Heart right ventricle (tissue), 16 donors: ENCODE data around the gene MST1R. TPM values are rescaled to one million over a fixed set of nuclear protein-coding genes. Genes with fewer than 3 reads are reported as not detected.

Experiments used
- ATAC-seq, 8 donors: fragments of 200-7000 bp; cut with Tn5 transposase; one replicate each; pipeline ENCODE4 v1.9.1; 2020; ENCODE audit warnings: mild to moderate bottlenecking in 8 of 8, moderate library complexity in 8 of 8, moderate number of reproducible peaks in 1 of 8
- DNase-seq, 2 donors: peaks; one replicate each; pipeline ENCODE4 v3.0.0-alpha.2; 2020
- H3K27ac ChIP-seq, 10 donors: fragments of 200-600 bp; sonication (generic) in 2 of 10; one replicate each; pipeline versions ENCODE4 v1.5.0 to v1.8.0; 2020 to 2022; ENCODE audit warnings: mild to moderate bottlenecking in 3 of 10
- H3K27me3 ChIP-seq, 7 donors: fragments of 200-600 bp; one replicate each; pipeline ENCODE4 v1.8.0; 2021 to 2022; ENCODE audit warnings: mild to moderate bottlenecking in 2 of 7
- H3K36me3 ChIP-seq, 9 donors: fragments of 200-600 bp; sonication (generic) in 1 of 9; one replicate each; pipeline versions ENCODE4 v1.5.0 to v1.8.0; 2020 to 2022; ENCODE audit warnings: mild to moderate bottlenecking in 2 of 9
- H3K4me1 ChIP-seq, 9 donors: fragments of 200-600 bp; sonication (generic) in 1 of 9; one replicate each; pipeline versions ENCODE4 v1.5.0 to v1.8.0; 2020 to 2022; ENCODE audit warnings: mild to moderate bottlenecking in 4 of 9
- H3K4me3 ChIP-seq, 10 donors: fragments of 200-600 bp; sonication (generic) in 2 of 10; one replicate each; pipeline versions ENCODE4 v1.5.0 to v1.8.0; 2020 to 2022; ENCODE audit warnings: mild to moderate bottlenecking in 7 of 10, moderate library complexity in 2 of 10
- H3K9me3 ChIP-seq, 11 donors: fragments of 200-600 bp in 10 of 11; sonication (generic) in 2 of 11; one replicate each; pipeline versions ENCODE4 v1.5.0 to v1.8.0; 2013 to 2022; ENCODE audit warnings: mild to moderate bottlenecking in 2 of 11, control low read depth in 1 of 11, moderate library complexity in 1 of 11
- WGBS, 2 donors: extraction: QIAGEN DNeasy Blood & Tissue Kit; methylation state at CpG; one replicate each; pipeline ENCODE4 v1.1.7; 2013; ENCODE audit warnings: inconsistent platforms in 1 of 2; 5-methylcytosine and 5-hydroxymethylcytosine counted together
- intact Hi-C, 10 donors: fragments of 100-400 bp; cut with DNase I; formaldehyde crosslinking; loops; one replicate each; pipeline versions ENCODE4 v1.11.1 to v1.14.2; 2022
- polyA plus RNA-seq, 2 donors: library from polyadenylated mRNA; stranded (reverse); fragments of 200-250 nt; gene quantifications; one replicate each; pipeline ENCODE4 v1.2.3, GENCODE V29; 2013
- total RNA-seq, 10 donors: library from RNA; stranded (reverse); fragmentation: NEBNext Ultra II Directional in 3 of 10; extraction: Animal tissue kit (Norgen Biotek cat#: 25700) in 3 of 10; gene quantifications; one replicate each; pipeline versions ENCODE4 v1.2.1 to v1.2.4, GENCODE V29; 2021 to 2023
- TF ChIP-seq, protein P1 (sequence below), 9 donors: fragments of 200-600 bp; sonication (generic) in 2 of 9; IDR thresholded peaks; one replicate each; pipeline versions ENCODE4 v1.5.0 to v1.8.0; 2021 to 2022; ENCODE audit warnings: antibody characterized with exemption in 9 of 9, mild to moderate bottlenecking in 5 of 9, moderate library complexity in 1 of 9
- donor health status: Arrhythmogenic right ventricular cardiomyopathy.
- donor health status: ischemic (EF 13 %, LVEDD 7.1; RV severe dilation, severe dysfunction).
- donor health status: healthy with polysubstance abuse.
- donor health status: DM: no; HTN: yes; CAD: no.
- donor health status: DM: no; HTN: no; CAD: no.
- donor health status: ischemic (EF 25% LVEDD 6.9; RV normal size, moderate dysfunction).
- donor health status: ischemic (EF 25% LVEDD 5.7; RV mildly dilated, moderate dysfunction).
- donor health status: healthy.
- donor health status: DM: yes; HTN: yes; CAD: no.
- donor health status: Ischemic cardiomyopathy.
- donor health status: ischemic (EF 35%, LVEDD 5.7; RV mildly dilated, moderate dysfunction).
- donor health status: nonischemic (EF 11% LVEDD 7.7; RV severe dilation, severe dysfunction).
- donor health status: DM: yes; HTN: yes; CAD: no.
- donor health status: PGD.
- donor health status: ischemic (EF 29% LVEDD 5.4; RV normal size, mild dysfunction).
- donor health status: nonischemic (EF 23%, LVEDD 6.1; RV moderate dilation, normal function).

Gene MST1R
- total and polyA plus RNA-seq, 12 donors, result 0.53 to 7.1 (median 1.7) TPM

DNA sequence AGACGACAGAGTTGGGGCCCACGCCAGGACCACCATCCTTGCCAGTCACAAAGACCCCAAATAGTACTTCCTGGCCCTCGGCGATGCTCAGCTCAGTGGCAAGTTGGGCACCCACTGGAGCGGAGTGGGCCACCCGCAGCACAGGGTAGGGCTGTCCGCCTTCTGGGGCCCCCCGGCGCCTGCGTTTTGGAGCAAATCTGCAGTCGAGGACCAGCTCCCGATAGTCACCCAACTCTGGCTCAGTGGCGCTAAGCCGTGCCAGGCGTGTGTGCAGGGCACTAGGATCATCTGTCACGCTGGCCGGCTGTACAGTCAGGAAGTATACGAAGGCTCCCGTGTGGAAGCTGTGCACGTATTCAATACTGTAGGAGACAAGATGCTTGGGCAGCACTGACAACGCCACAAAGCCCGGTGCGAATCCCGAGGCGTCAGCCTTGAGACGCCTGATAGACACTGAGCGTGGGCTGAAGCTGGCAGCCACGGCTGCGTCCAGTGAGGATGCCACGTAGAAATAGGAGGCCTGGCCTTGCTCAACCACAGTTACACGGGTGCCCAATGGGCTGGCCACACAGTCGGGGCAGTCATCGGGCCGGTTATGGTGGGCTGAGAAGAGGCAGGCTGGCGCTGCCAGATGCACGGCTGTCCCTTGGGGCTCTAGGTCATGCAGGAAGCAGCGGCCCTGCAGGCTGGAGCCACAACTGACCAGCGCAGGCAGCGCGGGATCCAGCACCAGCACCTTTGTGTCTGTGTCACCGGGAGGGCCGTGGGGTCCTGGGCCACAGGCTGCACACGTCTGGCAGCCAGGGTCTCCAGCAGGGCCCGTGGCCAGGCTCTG lies 945 bp downstream of the MST1R start:
- peak overlapping the region in 7 of 10 donors; percentile 28 to 80 (median 65) for H3K27ac ChIP-seq
- DNase-seq, result no peak
- TF ChIP-seq, protein P1, sequence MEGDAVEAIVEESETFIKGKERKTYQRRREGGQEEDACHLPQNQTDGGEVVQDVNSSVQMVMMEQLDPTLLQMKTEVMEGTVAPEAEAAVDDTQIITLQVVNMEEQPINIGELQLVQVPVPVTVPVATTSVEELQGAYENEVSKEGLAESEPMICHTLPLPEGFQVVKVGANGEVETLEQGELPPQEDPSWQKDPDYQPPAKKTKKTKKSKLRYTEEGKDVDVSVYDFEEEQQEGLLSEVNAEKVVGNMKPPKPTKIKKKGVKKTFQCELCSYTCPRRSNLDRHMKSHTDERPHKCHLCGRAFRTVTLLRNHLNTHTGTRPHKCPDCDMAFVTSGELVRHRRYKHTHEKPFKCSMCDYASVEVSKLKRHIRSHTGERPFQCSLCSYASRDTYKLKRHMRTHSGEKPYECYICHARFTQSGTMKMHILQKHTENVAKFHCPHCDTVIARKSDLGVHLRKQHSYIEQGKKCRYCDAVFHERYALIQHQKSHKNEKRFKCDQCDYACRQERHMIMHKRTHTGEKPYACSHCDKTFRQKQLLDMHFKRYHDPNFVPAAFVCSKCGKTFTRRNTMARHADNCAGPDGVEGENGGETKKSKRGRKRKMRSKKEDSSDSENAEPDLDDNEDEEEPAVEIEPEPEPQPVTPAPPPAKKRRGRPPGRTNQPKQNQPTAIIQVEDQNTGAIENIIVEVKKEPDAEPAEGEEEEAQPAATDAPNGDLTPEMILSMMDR (IDR thresholded peaks at IDR 0.05), result no peak
- H3K9me3 ChIP-seq, result no peaks in the 10 kb centered on the region
- H3K36me3 ChIP-seq, result no peaks in the 10 kb centered on the region
- WGBS, 2 donors, result 92 to 95% methylated on average over 44 of the region's 44 CpGs
- peak overlapping the region in 9 of 10 donors; percentile 33 to 60 (median 46) for H3K4me3 ChIP-seq
- H3K4me1 ChIP-seq, result peaks cover 8 to 61% (median 39%) of the 10 kb centered on the region in 9 donors
- no peaks in the 10 kb centered on the region for H3K27me3 ChIP-seq
- intact Hi-C loops, result loop anchor here in 8 of 10 donors (1.0 to 10.0 kb wide), 8 partner anchors 40 to 198 kb away; partner anchors contain the start of genes TRAIP (in 4 of the 8), GMPPB (in 1 of the 8) and INKA1 (in 1 of the 8)
- ATAC-seq, result peak in 1 of 8 donors; percentile 11

GRCh38 chr3:49901366-49902339 lies 2.0 kb downstream of the MST1R start:
- Histone ChIP-seq H3K9me3 (no peaks in the 10 kb centered on the region), H3K4me1 (peaks cover 8 to 59% (median 38%) of the 10 kb centered on the region in 9 donors), H3K27me3 (no peaks in the 10 kb centered on the region), H3K36me3 (no peaks in the 10 kb centered on the region), H3K27ac (no peak overlapping the region), H3K4me3 (no peak overlapping the region)
- TF ChIP-seq, protein P1 (IDR thresholded peaks at IDR 0.05), result no peak
- intact Hi-C loops, result loop anchor here in 8 of 10 donors (5.0 to 10.0 kb wide), 7 partner anchors 39 to 197 kb away; partner anchors contain the start of genes TRAIP (in 4 of the 8) and GMPPB (in 1 of the 8)
- 60% methylated on average over 11 of the region's 11 CpGs for WGBS, 2 donors
- DNase-seq (no peak), ATAC-seq (no peak)

- DNase-seq, result peak; percentile 36 to 47
Measured at GRCh38 chr3:49900491-49901153, 3.1 kb downstream of the MST1R start.

More at GRCh38 chr3:49900491-49901153, 3.1 kb downstream of the MST1R start:
- TF ChIP-seq, protein P1 (IDR thresholded peaks at IDR 0.05), result no peak
- Histone ChIP-seq H3K4me1 (peaks cover 6 to 49% (median 28%) of the 10 kb centered on the region in 9 donors), H3K4me3 (no peak overlapping the region), H3K27ac (no peak overlapping the region), H3K9me3 (no peaks in the 10 kb centered on the region), H3K27me3 (no peaks in the 10 kb centered on the region), H3K36me3 (peaks cover 0 to 2% (median 0%) of the 10 kb centered on the region in 9 donors)
- WGBS, 2 donors, result 62 to 69% methylated on average over 8 of the region's 8 CpGs
- peak; percentile 30 to 87 (median 59) for ATAC-seq
- intact Hi-C loops, result loop anchor here in 8 of 10 donors (5.0 to 10.0 kb wide), 7 partner anchors 38 to 196 kb away; partner anchors contain the start of genes TRAIP (in 4 of the 8) and GMPPB (in 1 of the 8)
